Fibroblast of pulmonary artery (primary cell): Measurements from ENCODE around the gene ATG16L1.

Source experiments
- DNase-seq: peaks from one replicate; pipeline ENCODE4 v3.0.0-alpha.2; 2010; ENCODE audit warnings: low read depth
- H3K4me3 ChIP-seq: replicated peaks from 2 replicates; pipeline ENCODE4 v1.5.1; 2011; ENCODE audit warnings: low read depth, mild to moderate bottlenecking, control low read depth, low read length, moderate library complexity
- CTCF ChIP-seq: IDR thresholded peaks from 2 replicates; pipeline ENCODE4 v1.5.1; 2011; ENCODE audit warnings: mild to moderate bottlenecking, control low read depth, low read length, inconsistent platforms; ENCODE audit errors: missing control alignments

The ATG16L1 gene

GRCh38 chr2:233251306-233252116 is at the start of gene ATG16L1:
TSS of gene ATG16L1 (plus strand) at chr2:233251673. CDS start at chr2:233251828, 155 bp downstream.
- peak; percentile 97 for DNase-seq
- peak within 1 kb of the TSS; percentile 86 for H3K4me3 ChIP-seq
- TF ChIP-seq CTCF: peak; percentile 78

- no peak overlapping the region for H3K4me3 ChIP-seq
- no peak for TF ChIP-seq CTCF
- DNase-seq: no peak
Measured at GRCh38 chr2:233202531-233202944, 48.9 kb upstream of the ATG16L1 start.

- no peak for DNase-seq
- no peak overlapping the region for H3K4me3 ChIP-seq
- TF ChIP-seq CTCF: no peak
Measured at GRCh38 chr2:233203060-233203459, 48.4 kb upstream of the ATG16L1 start.

GRCh38 chr2:233204286-233204936 is 47.1 kb upstream of the ATG16L1 start:
- no peak for TF ChIP-seq CTCF
- DNase-seq: no peak
- no peak overlapping the region for H3K4me3 ChIP-seq

- no peak for DNase-seq
- no peak for TF ChIP-seq CTCF
- no peak overlapping the region for H3K4me3 ChIP-seq
Measured at GRCh38 chr2:233208382-233209116, 42.9 kb upstream of the ATG16L1 start.

- no peak overlapping the region for H3K4me3 ChIP-seq
- no peak for TF ChIP-seq CTCF
- no peak for DNase-seq
Measured at GRCh38 chr2:233209117-233209532, 42.3 kb upstream of the ATG16L1 start.
